GM12878 (cell line): ENCODE measurements around the gene CD7. TPM values are rescaled to one million over a fixed set of nuclear protein-coding genes. Genes with fewer than 3 reads are reported as not detected.

ENCODE experiments used
- ATAC-seq: fragments of 200-7000 bp; cut with Tn5 transposase; 3 replicates; pipeline ENCODE4 v1.9.1; 2020; ENCODE audit warnings: mild to moderate bottlenecking, moderate library complexity
- BruUV-seq: library from RNA; stranded (reverse); fragments of 400-500 nt; replicated peaks from 2 replicates; lab custom pipeline; 2021; lab: Mats Ljungman, UMichigan
- CTCF ChIA-PET: fragments of 300-600 bp; sonication (Branson Sonifier 250); formaldehyde crosslinking; extraction: SDS; loops from one replicate; lab custom pipeline; 2021; ENCODE audit warnings: inconsistent platforms; lab: Yijun Ruan, JAX
- POLR2A ChIA-PET: fragments of 350-600 bp; formaldehyde crosslinking; extraction: SDS; loops from one replicate; lab custom pipeline; 2021; ENCODE audit warnings: inconsistent platforms; lab: Charles Lee
- RAD21 ChIA-PET: fragments of 300-600 bp; sonication (Branson Sonifier 250); formaldehyde crosslinking; loops from one replicate; lab custom pipeline; 2023; ENCODE audit warnings: antibody characterized with exemption; ENCODE audit not compliant: unreplicated experiment; lab: Charles Lee
- SMC1A ChIA-PET: fragments of 300-600 bp; sonication (Branson Sonifier 250); formaldehyde crosslinking; loops from one replicate; lab custom pipeline; 2023; ENCODE audit not compliant: unreplicated experiment, uncharacterized antibody; lab: Charles Lee
- DNase-seq: peaks from one replicate; pipeline ENCODE4 v3.0.0-alpha.2; 2011; ENCODE audit warnings: low read depth, low spot score
- FAIRE-seq: peaks from 3 replicates; lab custom pipeline; 2011; peaks lifted over from hg19 to GRCh38; lab: Jason Lieb, UNC
- H2AFZ ChIP-seq: 2 replicates; pipeline ENCODE4 v1.6.0; 2011; ENCODE audit warnings: low read depth, low read length, control low read depth; ENCODE audit not compliant: control insufficient read depth
- H3K27ac ChIP-seq: 2 replicates; pipeline ENCODE4 v1.5.1; 2011; ENCODE audit warnings: control low read depth; ENCODE audit not compliant: control insufficient read depth, insufficient read depth
- H3K27me3 ChIP-seq, 2 experiments: replicated peaks in 1 of 2; 2 replicates each; pipeline versions ENCODE4 v1.6.0 to v1.6.1; 2011; ENCODE audit warnings: low read length in 1 of 2; ENCODE audit not compliant: control insufficient read depth in 2 of 2, insufficient read depth in 2 of 2
- H3K36me3 ChIP-seq, 2 experiments: 2 replicates each; pipeline ENCODE4 v1.5.1; 2011; ENCODE audit warnings: low read length in 1 of 2; ENCODE audit not compliant: control insufficient read depth in 2 of 2, insufficient read depth in 2 of 2
- H3K4me1 ChIP-seq: 2 replicates; pipeline ENCODE4 v1.6.1; 2011; ENCODE audit warnings: mild to moderate bottlenecking, low read length, moderate library complexity, mixed read lengths; ENCODE audit not compliant: control insufficient read depth, insufficient read depth
- H3K4me2 ChIP-seq: 2 replicates; pipeline ENCODE4 v1.6.0; 2011; ENCODE audit warnings: control low read depth; ENCODE audit not compliant: control insufficient read depth, insufficient read depth
- H3K4me3 ChIP-seq: fragments of 200-600 bp; sonication (generic); 2 replicates; pipeline ENCODE4 v1.5.1; 2016
- H3K79me2 ChIP-seq: 2 replicates; pipeline ENCODE4 v1.6.0; 2011; ENCODE audit warnings: low read length; ENCODE audit not compliant: control insufficient read depth, insufficient read depth
- H3K9ac ChIP-seq: 2 replicates; pipeline ENCODE4 v1.8.0; 2011; ENCODE audit warnings: low read length, control low read depth, mixed read lengths; ENCODE audit not compliant: control insufficient read depth, insufficient read depth
- H3K9me3 ChIP-seq: replicated peaks from 3 replicates; pipeline ENCODE4 v1.5.1; 2011; ENCODE audit warnings: mild to moderate bottlenecking, low read length; ENCODE audit not compliant: control insufficient read depth, insufficient read depth
- H4K20me1 ChIP-seq: 2 replicates; pipeline ENCODE4 v1.6.0; 2011; ENCODE audit not compliant: control insufficient read depth, insufficient read depth
- CHD2 ChIP-seq: IDR thresholded peaks from 2 replicates; pipeline ENCODE4 v1.6.1; 2011; ENCODE audit warnings: low read depth, low read length, improper control_type of control experiment, borderline replicate concordance
- E4F1 ChIP-seq: fragments of 450-650 bp; IDR thresholded peaks from 2 replicates; pipeline ENCODE4 v1.6.1; 2018; ENCODE audit warnings: borderline replicate concordance, mild to moderate bottlenecking; ENCODE audit not compliant: partially characterized antibody
- GATAD2B ChIP-seq: fragments of 450-650 bp; conservative IDR thresholded peaks from 2 replicates; pipeline ENCODE4 v1.6.1; 2017; ENCODE audit warnings: low read depth, mild to moderate bottlenecking, moderate library complexity
- TCF7 ChIP-seq: IDR thresholded peaks from 2 replicates; pipeline ENCODE4 v1.6.1; 2014; ENCODE audit warnings: antibody characterized with exemption, borderline replicate concordance
- ZNF384 ChIP-seq: IDR thresholded peaks from 2 replicates; pipeline ENCODE4 v1.6.1; 2012; ENCODE audit warnings: low read depth, mild to moderate bottlenecking, low read length, improper control_type of control experiment, borderline replicate concordance
- ZZZ3 ChIP-seq: IDR thresholded peaks from 2 replicates; pipeline ENCODE4 v1.6.1; 2011; ENCODE audit warnings: low read depth; ENCODE audit not compliant: control insufficient read depth, insufficient read length
- WGBS: methylation state at CpG from one replicate; pipeline ENCODE4 v1.1.6; 2016; ENCODE audit warnings: low lambda C conversion rate; ENCODE audit not compliant: insufficient replicate concordance, insufficient coverage; ENCODE audit errors: missing lambda C conversion rate; 5-methylcytosine and 5-hydroxymethylcytosine counted together
- in situ Hi-C: fragments of 300-500 bp; cut with MboI; formaldehyde crosslinking; loops from 9 replicates; pipeline ENCODE4 v1.14.3; 2018; ENCODE audit warnings: mixed read lengths
- intact Hi-C: fragments of 100-400 bp; cut with micrococcal nuclease; formaldehyde crosslinking; loops from one replicate; pipeline ENCODE4 v1.14.2; 2022; ENCODE audit not compliant: unreplicated experiment
- polyA plus RNA-seq, 11 experiments: library from polyadenylated mRNA; depleted of rRNA in 4 of 11; unstranded in 6 of 11; stranded (reverse) in 5 of 11; fragments of >200 nt; fragmentation: Nextera tagmentation in 4 of 11; fragmentation: Illumina TruSeq in 1 of 11; extraction: Ambion mirVana in 4 of 11; extraction: Trizol in 1 of 11; gene quantifications; 1 replicate in 1 of 11; 2 replicates in 10 of 11; pipeline versions ENCODE4 v1.2.1 to v1.2.3, GENCODE V29; 2011 to 2016; ENCODE audit warnings: inconsistent platforms in 2 of 11, missing spikeins in 2 of 11, low read depth in 1 of 11
- total RNA-seq, 4 experiments: library from RNA; depleted of rRNA in 3 of 4; stranded (reverse); fragments of >200 nt in 3 of 4; fragmentation: Illumina TruSeq in 1 of 4; extraction: Trizol in 1 of 4; gene quantifications; 2 replicates each; pipeline versions ENCODE4 v1.2.1 to v1.2.3, GENCODE V29; 2013 to 2021

The CD7 gene
- total and polyA plus RNA-seq, 10 of the 15 experiments (the other 5 are each of a cell fraction or from before 2014, with no cell fraction given) = 0.33 TPM; not detected in 9

- ChIA-PET RAD21 (no interaction called here), CTCF (interaction anchor here (1.2 kb wide), 1 partner anchor 36 kb away, joined by 4 read pairs; no protein-coding TSS in a partner anchor)
- TF ChIP-seq TCF7 = no peak
- TF ChIP-seq ZNF384 = no peak
- no peak for TF ChIP-seq ZZZ3
- no peak for TF ChIP-seq CHD2
- no peak for TF ChIP-seq E4F1
- TF ChIP-seq GATAD2B = no peak
- TF ChIP-seq, all 136 proteins: peak for 0
- H3K36me3 ChIP-seq = no peaks in the 10 kb centered on the region
- no peaks in the 10 kb centered on the region for H3K79me2 ChIP-seq
- no peaks in the 10 kb centered on the region for H3K4me1 ChIP-seq
- ATAC-seq = no peak
- FAIRE-seq = no peak
- no TSS peak for BruUV-seq
- H3K9ac ChIP-seq = no peak overlapping the region
- H3K9me3 ChIP-seq = no peaks in the 10 kb centered on the region
- no peak overlapping the region for H3K4me3 ChIP-seq
- no peak for DNase-seq
- H3K27ac ChIP-seq = no peak overlapping the region
- no peaks in the 10 kb centered on the region for H4K20me1 ChIP-seq
- intact Hi-C loops (no loop called here), in situ Hi-C loops (no loop called here)
- H2AFZ ChIP-seq = no peak overlapping the region
- POLR2A ChIA-PET = interaction anchor here (1.4 kb wide), 1 partner anchor 10 kb away, joined by 7 read pairs; no protein-coding TSS in a partner anchor
- H3K4me2 ChIP-seq = no peak overlapping the region
- 36% methylated on average over 8 of the region's 8 CpGs for WGBS
- H3K27me3 ChIP-seq = no peaks in the 10 kb centered on the region
- SMC1A ChIA-PET = interaction anchor here (1.1 kb wide), 1 partner anchor 13 kb away, joined by 3 read pairs; no protein-coding TSS in a partner anchor
These were observed 32.3 kb downstream of the CD7 start for GRCh38 chr17:82285141-82285540.
